ENCODE data around the gene TBC1D21. TPM values are rescaled to one million over a fixed set of nuclear protein-coding genes. Genes with fewer than 3 reads are reported as not detected.

The TBC1D21 gene
- polyA plus RNA-seq, 3 donors = not detected

- Histone ChIP-seq H3K4me3 (replicated peaks in 1 of 3; ENCODE audit: low read depth in 2 of 3, low read length in 3 of 3) (no peak overlapping the region), H3K79me2 (ENCODE audit: insufficient read depth, low read length) (no peaks in the 10 kb centered on the region), H3K4me1 (ENCODE audit: control insufficient read depth in 1 of 2, insufficient read depth in 2 of 2, low read length in 2 of 2) (no peaks in the 10 kb centered on the region), H3K9ac (ENCODE audit: insufficient read depth, low read length, poor library complexity, severe bottlenecking) (no peak overlapping the region), H2AFZ (ENCODE audit: insufficient read depth, low read depth, low read length, poor library complexity, severe bottlenecking) (no peak overlapping the region), H3K27me3 (ENCODE audit: control insufficient read depth in 2 of 2, insufficient read depth in 2 of 2, low read length in 2 of 2) (peaks cover 2 to 5% of the 10 kb centered on the region in 2 donors), H3K36me3 (replicated peaks in 1 of 2; ENCODE audit: control insufficient read depth in 1 of 2, insufficient read depth in 2 of 2, low read length in 2 of 2) (no peaks in the 10 kb centered on the region), H3K4me2 (replicated peaks; ENCODE audit: extremely low read depth, low read length, poor library complexity, severe bottlenecking) (no peak overlapping the region), H3K9me3 (replicated peaks in 1 of 2; ENCODE audit: control insufficient read depth in 1 of 2, insufficient read depth in 1 of 2, low read length in 2 of 2) (no peaks in the 10 kb centered on the region), H3K27ac (ENCODE audit: low read depth in 1 of 2, low read length in 2 of 2) (no peak overlapping the region), H4K20me1 (ENCODE audit: insufficient read depth, low read length) (no peaks in the 10 kb centered on the region)
- intact Hi-C loops (cut with micrococcal nuclease) = no loop called here
- no peaks in the 10 kb centered on the region for H3K4me1 Mint-ChIP-seq
- no peaks in the 10 kb centered on the region for H3K36me3 Mint-ChIP-seq
- no peak for TF ChIP-seq CTCF (IDR thresholded peaks at IDR 0.05)
- peaks cover 12 to 64% (median 26%) of the 10 kb centered on the region in 3 donors for H3K27me3 Mint-ChIP-seq (ENCODE audit: low read depth in 3 of 3)
- H3K27ac Mint-ChIP-seq = no peak overlapping the region
- H3K9me3 Mint-ChIP-seq = peaks cover 0 to 5% (median 0%) of the 10 kb centered on the region in 7 donors
- no peak overlapping the region for H3K4me3 Mint-ChIP-seq
- no peak for DNase-seq
Measured at GRCh38 chr15:73865379-73865778, 8.0 kb upstream of the TBC1D21 start.

- H4K20me1 ChIP-seq (ENCODE audit: insufficient read depth, low read length) = no peaks in the 10 kb centered on the region
- H3K27ac ChIP-seq (ENCODE audit: low read depth in 1 of 2, low read length in 2 of 2) = no peak overlapping the region
- H3K4me2 ChIP-seq (replicated peaks; ENCODE audit: extremely low read depth, low read length, poor library complexity, severe bottlenecking) = no peak overlapping the region
- DNase-seq = no peak
- 78% methylated on average over 4 of the region's 6 CpGs for WGBS (ENCODE audit: insufficient coverage)
- no peaks in the 10 kb centered on the region for H3K9me3 ChIP-seq (replicated peaks in 1 of 2; ENCODE audit: control insufficient read depth in 1 of 2, insufficient read depth in 1 of 2, low read length in 2 of 2)
- H3K27me3 ChIP-seq (ENCODE audit: control insufficient read depth in 2 of 2, insufficient read depth in 2 of 2, low read length in 2 of 2) = peaks cover 2 to 5% of the 10 kb centered on the region in 2 donors
- no peaks in the 10 kb centered on the region for H3K36me3 ChIP-seq (replicated peaks in 1 of 2; ENCODE audit: control insufficient read depth in 1 of 2, insufficient read depth in 2 of 2, low read length in 2 of 2)
- Mint-ChIP-seq H3K27ac (no peak overlapping the region), H3K9me3 (peaks cover 0 to 5% (median 0%) of the 10 kb centered on the region in 7 donors), H3K36me3 (no peaks in the 10 kb centered on the region), H3K27me3 (ENCODE audit: low read depth in 3 of 3) (peaks cover 10 to 63% (median 26%) of the 10 kb centered on the region in 3 donors), H3K4me1 (no peaks in the 10 kb centered on the region), H3K4me3 (no peak overlapping the region)
- H3K9ac ChIP-seq (ENCODE audit: insufficient read depth, low read length, poor library complexity, severe bottlenecking) = no peak overlapping the region
- H3K4me3 ChIP-seq (replicated peaks in 1 of 3; ENCODE audit: low read depth in 2 of 3, low read length in 3 of 3) = no peak overlapping the region
- intact Hi-C loops (cut with micrococcal nuclease) = no loop called here
- no peak for TF ChIP-seq CTCF (IDR thresholded peaks at IDR 0.05)
- no peaks in the 10 kb centered on the region for H3K4me1 ChIP-seq (ENCODE audit: control insufficient read depth in 1 of 2, insufficient read depth in 2 of 2, low read length in 2 of 2)
- H3K79me2 ChIP-seq (ENCODE audit: insufficient read depth, low read length) = no peaks in the 10 kb centered on the region
- no peak overlapping the region for H2AFZ ChIP-seq (ENCODE audit: insufficient read depth, low read depth, low read length, poor library complexity, severe bottlenecking)
Measured at GRCh38 chr15:73865904-73866303, 7.5 kb upstream of the TBC1D21 start.
